Bone marrow (tissue), 2 donors: ENCODE results near the gene KLHL2.
"Not testable (repeated sequence)": the region's sequence is repeated elsewhere in the genome, so short reads cannot be mapped to it uniquely, and the experiment has no call there.

Experiments
- DNase-seq, 2 donors: peaks; one replicate each; lab custom pipeline; 2025; lab: John Stamatoyannopoulos, UW

Gene KLHL2

DNA sequence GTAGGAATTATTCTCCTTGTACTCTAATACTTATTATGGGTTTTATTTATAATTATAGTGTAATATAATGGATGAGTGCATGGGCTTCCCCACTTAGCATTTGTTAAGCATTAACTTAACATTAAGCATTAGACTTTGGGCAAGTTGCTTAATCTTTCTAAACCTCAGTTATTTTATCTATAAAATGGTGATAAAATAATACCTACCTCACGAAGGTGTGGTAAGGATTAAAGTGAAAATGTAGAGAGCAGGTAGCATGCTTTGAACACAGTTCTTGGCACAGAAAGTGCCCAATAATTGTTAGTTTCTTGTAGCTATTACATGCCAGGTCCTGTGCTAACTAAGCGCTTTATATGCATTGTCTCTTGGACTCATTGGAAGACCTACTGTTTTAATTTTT is 122.7 kb downstream of the KLHL2 start:
- DNase-seq, result no peak

- DNase-seq, result no peak
Observed at GRCh38 chr4:165330666-165331065, 123.3 kb downstream of the KLHL2 start.

GRCh38 chr4:165331359-165331758 is 124.0 kb downstream of the KLHL2 start:
- DNase-seq, result no peak

DNA sequence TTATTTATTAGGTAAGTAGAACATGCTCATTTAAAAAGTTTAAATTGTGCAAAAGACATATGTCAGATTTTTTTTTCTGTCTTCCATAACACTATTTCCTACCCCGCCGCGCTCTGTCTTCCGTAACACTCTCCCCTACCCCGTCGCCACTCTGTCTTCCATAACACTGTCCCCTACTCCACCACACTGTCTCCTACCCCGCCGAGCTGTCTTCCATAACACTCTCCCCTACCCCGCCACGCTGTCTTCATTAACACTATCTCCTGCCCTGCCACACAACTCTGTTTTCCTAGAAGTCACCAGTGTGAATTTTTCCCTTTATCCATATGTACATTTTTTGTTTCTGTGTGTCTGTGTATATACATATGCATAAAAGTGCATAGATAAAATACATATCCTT is 124.5 kb downstream of the KLHL2 start:
- DNase-seq, result no peak

GRCh38 chr4:165332502-165332901 is 125.1 kb downstream of the KLHL2 start:
- DNase-seq, result no peak

DNA sequence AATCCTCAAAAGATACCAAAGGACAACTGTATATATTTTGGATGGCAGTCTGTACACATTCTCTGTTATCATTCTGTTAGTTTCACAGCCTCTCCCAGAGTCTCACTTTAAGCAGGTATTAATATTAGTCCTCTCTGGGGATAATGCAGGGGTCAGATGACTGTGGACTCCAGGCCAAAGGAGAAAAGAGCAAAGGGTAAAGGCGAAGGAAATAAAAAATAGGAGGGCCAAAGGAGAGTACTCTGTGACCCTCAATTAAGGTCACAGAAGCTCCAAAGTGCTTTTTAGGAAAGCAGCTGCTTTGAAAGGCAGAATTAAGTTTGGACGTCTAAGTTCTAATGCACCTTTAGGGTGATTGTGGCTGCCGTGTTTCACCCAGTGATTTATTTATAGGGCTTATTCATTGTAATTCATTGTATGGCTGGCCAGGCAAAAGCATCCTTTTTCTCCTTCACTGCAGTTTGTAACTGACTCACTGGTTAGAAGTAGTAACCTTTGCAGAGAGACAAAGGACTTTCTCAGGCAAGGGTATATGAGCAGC is 127.9 kb downstream of the KLHL2 start:
- DNase-seq, result no peak

GRCh38 chr4:165336743-165337142 is 129.4 kb downstream of the KLHL2 start:
- DNase-seq, result no peak

GRCh38 chr4:165342340-165342739 is 135.0 kb downstream of the KLHL2 start:
- not testable (repeated sequence) for DNase-seq

DNA sequence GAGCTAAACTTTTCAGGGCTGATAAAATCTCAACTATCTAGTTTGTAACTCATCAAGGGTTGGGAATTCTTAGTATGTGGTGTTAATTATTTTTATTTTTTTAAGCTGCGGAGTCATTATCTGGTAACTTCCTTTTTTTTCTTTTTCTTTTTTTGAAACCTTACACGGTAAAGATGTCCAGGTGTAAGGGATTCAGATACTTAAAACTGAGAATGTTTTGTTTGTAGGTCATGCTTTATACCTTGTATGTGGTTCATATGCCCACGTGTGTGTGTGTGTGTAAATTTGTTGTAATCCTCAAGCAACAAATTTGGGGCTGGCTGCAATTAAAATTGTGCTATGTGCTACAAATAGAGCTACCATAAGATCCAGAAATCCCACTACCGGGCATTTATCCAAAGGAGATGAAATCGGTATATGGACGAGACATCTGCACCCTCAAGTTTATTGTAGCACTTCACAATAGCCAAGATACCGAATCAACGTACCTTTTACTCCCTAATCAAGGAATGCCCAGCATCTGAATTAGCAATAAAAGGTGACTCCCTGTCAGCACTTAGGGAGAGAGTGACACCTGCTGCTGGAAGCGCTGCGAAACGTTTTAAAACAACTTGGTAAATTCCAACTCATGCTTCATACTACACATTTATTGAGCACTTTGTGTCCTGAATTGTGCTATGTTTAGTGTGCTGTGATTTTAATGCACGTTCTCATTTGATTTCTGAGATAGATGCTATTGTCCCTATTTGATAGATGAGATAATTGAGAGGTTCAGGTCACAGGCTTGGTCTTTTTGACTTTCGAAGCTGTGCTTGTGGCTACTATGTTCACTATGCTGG is 136.2 kb downstream of the KLHL2 start:
- peak in 1 of 2 donors; percentile 11 for DNase-seq

DNA sequence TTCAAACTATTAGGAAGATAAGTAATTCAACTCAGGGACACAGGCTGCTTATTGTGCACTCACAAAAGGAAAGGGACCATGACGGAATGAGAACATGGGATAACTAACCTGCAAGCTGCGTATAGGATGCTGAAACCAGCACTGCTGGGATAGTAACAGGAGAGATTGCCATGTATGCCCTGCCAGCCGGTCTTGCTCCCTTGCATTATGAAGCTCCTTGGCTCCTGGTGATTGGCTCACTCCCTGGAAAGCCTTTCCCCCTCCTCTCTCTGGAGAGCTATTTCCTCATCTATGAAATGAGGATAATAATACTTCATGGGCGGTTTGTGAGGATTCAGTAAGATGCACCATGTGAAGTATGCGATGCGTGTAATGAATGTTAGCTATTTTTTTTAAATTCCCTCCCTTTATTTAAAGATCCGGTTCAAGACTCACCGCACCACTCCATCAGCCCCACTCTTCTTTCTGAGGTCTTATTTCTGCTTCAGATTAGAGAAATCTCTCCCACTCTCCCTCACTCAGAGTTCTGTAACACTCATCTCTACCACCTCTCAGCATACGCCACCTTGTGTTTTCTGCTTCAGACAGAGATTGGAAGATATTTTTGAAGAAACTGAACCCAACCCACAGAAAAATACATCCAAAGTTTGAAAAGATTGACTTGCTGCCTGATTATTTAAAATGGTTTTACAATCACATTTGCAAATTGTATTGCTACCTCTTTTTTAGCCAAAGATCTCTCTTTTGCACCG is 138.5 kb downstream of the KLHL2 start:
- DNase-seq, result no peak

GRCh38 chr4:165347647-165348569 is 140.5 kb downstream of the KLHL2 start:
- DNase-seq, result no peak

DNA sequence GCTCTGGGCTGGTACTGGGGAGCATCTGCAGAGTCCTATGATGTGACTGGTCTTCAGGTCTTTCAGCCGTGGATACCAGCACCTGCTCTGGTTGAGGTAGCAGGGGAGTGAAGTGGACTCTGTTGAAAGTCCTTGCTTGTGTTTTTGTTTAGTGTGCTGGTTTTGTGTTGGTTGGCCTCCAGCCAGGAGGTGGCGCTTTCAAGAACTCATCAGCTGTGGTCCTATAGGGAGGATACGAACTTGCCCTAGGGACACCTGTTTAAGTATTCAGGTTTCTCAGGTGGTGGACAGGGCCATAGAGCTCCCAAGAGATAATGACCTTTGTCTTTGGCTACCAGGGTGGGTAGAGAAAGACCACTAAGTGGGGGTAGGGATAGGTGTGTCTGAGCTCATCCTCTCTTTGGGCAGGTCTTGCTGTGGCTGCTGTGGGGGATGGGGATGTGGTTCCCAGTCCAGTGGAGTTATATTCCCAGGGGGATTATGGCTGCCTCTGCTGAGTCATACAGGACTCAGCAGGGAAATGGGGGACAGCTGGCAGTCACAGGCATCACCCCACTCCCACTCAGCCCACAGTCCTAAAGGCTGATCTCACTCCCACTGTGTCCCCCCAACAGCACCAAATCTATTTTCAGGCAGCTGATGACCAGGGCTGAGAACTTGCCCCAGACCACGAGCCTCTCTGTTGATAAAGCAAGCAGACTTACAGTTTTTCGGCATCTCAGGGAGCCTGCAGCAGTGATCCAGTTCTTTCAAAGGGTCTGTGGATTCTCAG is 144.2 kb downstream of the KLHL2 start:
- DNase-seq, result no peak

- DNase-seq, result peak in 1 of 2 donors; percentile 11
Observed at GRCh38 chr4:165355900-165356300, 148.5 kb downstream of the KLHL2 start.

DNA sequence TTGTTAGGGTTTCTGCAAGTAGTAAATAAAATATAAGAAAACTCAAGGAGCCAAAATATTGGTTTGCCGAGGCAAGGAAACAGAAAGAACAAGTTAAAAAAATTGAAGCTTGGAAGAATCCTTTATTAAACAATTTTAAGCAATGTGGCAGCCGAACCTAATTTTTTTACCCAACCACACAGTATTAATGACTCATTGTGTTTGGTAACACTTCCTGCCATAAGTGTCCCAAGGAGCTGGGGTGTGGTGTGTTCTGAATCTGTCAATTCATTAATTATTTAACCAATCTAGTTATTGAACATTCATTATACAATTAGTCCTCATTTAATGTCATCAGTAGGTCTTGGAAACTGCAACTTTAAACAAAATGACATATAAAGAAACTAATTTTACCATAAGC is 152.1 kb downstream of the KLHL2 start:
- DNase-seq, result no peak

- DNase-seq, result no peak
Observed at GRCh38 chr4:165360041-165360695, 152.8 kb downstream of the KLHL2 start.

GRCh38 chr4:165360985-165361670 is 153.8 kb downstream of the KLHL2 start:
- no peak for DNase-seq

DNA sequence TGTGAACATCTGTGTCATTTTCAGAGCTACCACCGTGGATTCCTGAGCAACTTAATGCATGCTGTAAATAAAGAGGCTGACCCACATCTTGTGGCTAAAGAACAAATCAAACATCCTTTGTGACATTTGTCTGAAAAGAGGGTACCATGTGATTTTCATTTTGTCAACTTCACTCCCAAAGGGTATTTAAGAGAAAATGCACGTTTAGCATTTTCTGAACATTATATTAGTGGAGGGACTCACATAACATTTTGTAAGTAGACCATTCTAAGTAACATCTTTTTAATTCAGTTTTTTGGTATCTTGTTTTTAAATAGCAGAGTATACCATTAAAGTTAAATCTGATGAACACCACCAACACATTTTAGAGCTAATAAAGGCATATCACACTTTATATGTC is 154.4 kb downstream of the KLHL2 start:
- no peak for DNase-seq

DNA sequence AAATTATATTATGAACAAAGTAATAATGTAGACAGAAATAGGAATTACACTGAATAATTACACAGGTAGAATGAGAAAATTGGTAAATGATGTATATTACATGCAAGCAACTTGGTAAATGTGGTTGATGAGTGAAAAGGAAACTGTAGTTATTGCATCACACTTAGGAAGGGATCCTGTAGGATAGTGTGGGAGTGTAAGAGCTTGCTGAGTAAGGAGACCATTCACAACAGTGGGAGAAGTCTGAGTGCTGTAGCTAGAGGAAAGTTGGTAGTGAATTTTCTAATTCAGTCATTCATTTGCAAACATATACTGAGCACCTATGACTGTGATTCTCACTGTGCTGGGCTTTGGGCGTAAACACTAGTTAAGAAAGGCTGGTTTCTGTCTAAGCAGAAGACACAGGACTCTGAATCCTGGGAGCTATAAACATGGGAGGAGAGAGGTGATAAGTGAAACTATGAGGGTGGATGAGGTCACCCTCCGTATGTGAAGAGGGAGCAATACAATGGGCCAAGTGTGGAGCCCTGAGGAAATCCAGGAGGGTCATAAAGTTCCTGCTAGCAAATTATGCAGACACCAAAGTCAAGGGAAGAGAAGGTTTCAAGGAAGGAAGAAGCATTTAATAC is 157.2 kb downstream of the KLHL2 start:
- DNase-seq, result no peak

GRCh38 chr4:165367040-165367439 is 159.7 kb downstream of the KLHL2 start:
- DNase-seq, result no peak

DNA sequence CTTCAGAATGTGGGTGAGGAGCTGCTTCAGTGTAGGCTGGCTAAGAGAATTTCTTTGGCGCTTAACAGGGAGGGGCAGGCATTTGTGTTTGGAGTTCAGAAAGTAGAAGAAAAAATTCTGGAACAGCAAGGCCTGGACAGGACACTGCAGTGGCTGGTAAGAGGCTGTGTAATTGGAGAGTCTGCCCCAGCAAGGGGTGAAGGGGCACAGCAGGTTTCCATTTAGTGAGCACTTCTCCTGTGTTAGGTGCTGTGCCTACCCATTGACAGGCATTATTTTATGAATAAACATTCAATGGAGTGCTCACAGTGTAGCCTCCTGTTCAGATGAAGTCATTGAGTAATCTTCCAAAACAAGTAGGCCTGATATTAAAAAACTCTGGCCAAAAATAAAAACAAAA is 160.8 kb downstream of the KLHL2 start:
- no peak for DNase-seq
